ENCODE measurements around the gene SLC22A3.

SLC22A3 gene

DNA sequence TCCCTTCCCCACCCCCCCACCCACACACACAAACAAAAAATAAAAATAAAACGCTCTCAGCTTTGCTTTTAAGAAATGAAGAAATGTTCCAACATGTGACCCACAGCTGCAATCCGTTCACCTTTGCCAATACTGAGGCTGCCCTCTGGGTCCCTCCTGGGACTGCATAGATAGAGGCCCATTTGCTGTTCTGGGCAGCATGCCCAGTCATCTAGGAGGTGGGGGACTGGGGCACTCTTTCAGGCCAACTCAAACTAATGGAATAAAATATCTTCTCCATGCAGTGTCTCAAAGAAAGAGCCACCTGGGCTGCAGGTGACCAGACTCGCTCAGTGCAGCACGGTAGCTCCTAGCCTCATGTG, 79.9 kb downstream of the SLC22A3 start:
- Histone ChIP-seq H3K79me1 (replicated peaks; ENCODE audit: low read length, poor library complexity, severe bottlenecking) (no peaks in the 10 kb centered on the region), H3K4me3 (ENCODE audit: insufficient read depth in 1 of 2, low read depth in 1 of 2, low read length in 2 of 2) (no peak overlapping the region), H2BK15ac (ENCODE audit: low read depth, poor library complexity, severe bottlenecking) (no peak overlapping the region), H3K18ac (ENCODE audit: low read depth in 1 of 2, low read length in 2 of 2) (no peak overlapping the region), H3K4me1 (ENCODE audit: control insufficient read depth, insufficient read depth, low read depth, low read length) (peaks cover 5% of the 10 kb centered on the region), H4K8ac (ENCODE audit: low read length) (no peak overlapping the region), H3K4me2 (ENCODE audit: low read length, poor library complexity, severe bottlenecking) (no peak overlapping the region), H4K91ac (ENCODE audit: low read length) (no peak overlapping the region), H2AFZ (ENCODE audit: low read depth, low read length) (no peak overlapping the region), H2AK5ac (ENCODE audit: low read length, severe bottlenecking) (no peak overlapping the region), H2BK120ac (ENCODE audit: low read depth, low read length) (no peak overlapping the region), H3K27me3 (ENCODE audit: control insufficient read depth in 1 of 2, insufficient read depth in 1 of 2, low read length in 2 of 2) (no peaks in the 10 kb centered on the region), H3K9me3 (ENCODE audit: control insufficient read depth, low read length) (no peaks in the 10 kb centered on the region), H2BK5ac (ENCODE audit: low read depth, low read length, poor library complexity, severe bottlenecking) (no peak overlapping the region), H3K27ac (ENCODE audit: low read length, poor library complexity, severe bottlenecking) (no peak overlapping the region), H3K9ac (ENCODE audit: low read length) (no peak overlapping the region), H3K36me3 (ENCODE audit: control insufficient read depth in 1 of 2, insufficient read depth in 2 of 2, low read depth in 1 of 2, low read length in 2 of 2) (peaks cover 0 to 5% of the 10 kb centered on the region in 2 experiments), H3K4ac (ENCODE audit: low read depth in 1 of 2, low read length in 2 of 2) (no peak overlapping the region), H3K14ac (ENCODE audit: low read length in 2 of 2) (no peak overlapping the region), H2BK12ac (ENCODE audit: low read length in 2 of 2) (no peak overlapping the region), H3K23ac (ENCODE audit: low read length in 2 of 2) (no peak overlapping the region)
- WGBS: 75% methylated on average over 4 of the region's 4 CpGs
- DNase-seq: no peak

DNA sequence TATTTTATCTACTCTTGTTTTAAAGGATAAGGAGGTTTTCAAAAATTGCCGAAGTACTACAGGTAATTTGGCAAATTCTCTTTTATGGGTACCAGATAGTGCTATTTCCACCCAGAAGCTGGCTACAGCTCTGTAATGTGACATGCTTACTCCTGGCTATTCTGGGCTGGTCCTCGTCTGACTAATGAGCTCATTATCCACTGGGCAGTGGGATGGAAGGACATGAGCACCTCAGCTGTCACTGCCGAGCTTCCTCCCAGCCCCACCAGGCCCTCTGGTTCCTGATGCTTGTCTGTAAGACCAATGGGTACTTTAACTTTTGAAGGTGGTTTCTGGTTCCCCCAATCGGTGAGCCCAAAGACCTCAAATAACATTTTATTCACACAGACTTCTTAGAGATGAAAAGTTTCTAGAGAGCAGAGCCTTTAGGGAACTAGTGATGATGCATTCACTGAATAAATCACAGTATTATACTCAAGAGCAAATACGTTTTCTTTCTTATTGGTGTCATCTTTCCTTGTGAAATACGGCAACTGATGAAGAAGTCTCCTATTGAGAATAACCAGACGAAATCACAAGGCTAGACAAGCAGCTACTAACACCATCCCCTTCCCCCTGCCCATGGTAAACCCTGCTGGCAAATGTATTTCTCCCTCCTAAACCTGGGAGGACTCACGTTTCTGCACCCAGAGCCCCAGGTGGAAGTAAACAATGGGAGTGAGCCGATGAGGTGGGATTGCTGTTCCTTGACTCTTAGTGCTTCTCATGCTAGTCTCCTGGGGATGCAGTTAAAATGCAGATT, 80.8 kb downstream of the SLC22A3 start:
- no peak overlapping the region for H4K8ac ChIP-seq (ENCODE audit: low read length)
- no peak overlapping the region for H2AK5ac ChIP-seq (ENCODE audit: low read length, severe bottlenecking)
- WGBS: 44% methylated on average over 7 of the region's 9 CpGs

DNA sequence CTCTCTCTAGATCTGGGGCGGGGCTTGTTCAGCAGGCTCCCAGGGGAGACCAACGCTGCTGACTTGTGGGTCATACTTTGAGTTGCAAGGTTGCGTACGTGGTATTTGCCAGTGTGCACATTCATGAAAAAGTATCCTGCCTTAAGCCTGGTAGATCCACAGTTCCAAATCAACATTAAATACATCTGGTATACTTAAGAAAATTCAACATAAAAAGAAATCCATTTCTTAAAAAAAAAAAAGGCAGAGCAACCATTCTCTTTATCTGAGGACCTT, 81.4 kb downstream of the SLC22A3 start:
- Histone ChIP-seq H3K27me3 (ENCODE audit: control insufficient read depth in 1 of 2, insufficient read depth in 1 of 2, low read length in 2 of 2) (no peaks in the 10 kb centered on the region), H2BK120ac (ENCODE audit: low read depth, low read length) (no peak overlapping the region), H2AK5ac (ENCODE audit: low read length, severe bottlenecking) (no peak overlapping the region), H4K91ac (ENCODE audit: low read length) (no peak overlapping the region), H3K36me3 (ENCODE audit: control insufficient read depth in 1 of 2, insufficient read depth in 2 of 2, low read depth in 1 of 2, low read length in 2 of 2) (peaks cover 0 to 5% of the 10 kb centered on the region in 2 experiments), H3K9me3 (ENCODE audit: control insufficient read depth, low read length) (no peaks in the 10 kb centered on the region), H3K79me1 (replicated peaks; ENCODE audit: low read length, poor library complexity, severe bottlenecking) (no peaks in the 10 kb centered on the region), H3K4me3 (ENCODE audit: insufficient read depth in 1 of 2, low read depth in 1 of 2, low read length in 2 of 2) (no peak overlapping the region), H3K14ac (ENCODE audit: low read length in 2 of 2) (no peak overlapping the region), H3K9ac (ENCODE audit: low read length) (no peak overlapping the region), H2BK15ac (ENCODE audit: low read depth, poor library complexity, severe bottlenecking) (no peak overlapping the region), H3K4me2 (ENCODE audit: low read length, poor library complexity, severe bottlenecking) (no peak overlapping the region), H3K4me1 (ENCODE audit: control insufficient read depth, insufficient read depth, low read depth, low read length) (peaks cover 5% of the 10 kb centered on the region), H4K8ac (ENCODE audit: low read length) (no peak overlapping the region), H3K18ac (ENCODE audit: low read depth in 1 of 2, low read length in 2 of 2) (no peak overlapping the region), H3K27ac (ENCODE audit: low read length, poor library complexity, severe bottlenecking) (no peak overlapping the region), H3K23ac (ENCODE audit: low read length in 2 of 2) (no peak overlapping the region), H3K4ac (ENCODE audit: low read depth in 1 of 2, low read length in 2 of 2) (no peak overlapping the region), H2BK12ac (ENCODE audit: low read length in 2 of 2) (no peak overlapping the region), H2AFZ (ENCODE audit: low read depth, low read length) (no peak overlapping the region), H2BK5ac (ENCODE audit: low read depth, low read length, poor library complexity, severe bottlenecking) (no peak overlapping the region)
- DNase-seq: no peak
- 55% methylated on average over 4 of the region's 4 CpGs for WGBS

More for the DNA sequence above, 80.8 kb downstream of the SLC22A3 start:
- Histone ChIP-seq H2BK5ac (ENCODE audit: low read depth, low read length, poor library complexity, severe bottlenecking) (no peak overlapping the region), H4K91ac (ENCODE audit: low read length) (no peak overlapping the region), H3K4me3 (ENCODE audit: insufficient read depth in 1 of 2, low read depth in 1 of 2, low read length in 2 of 2) (no peak overlapping the region), H2BK12ac (ENCODE audit: low read length in 2 of 2) (no peak overlapping the region), H3K79me1 (replicated peaks; ENCODE audit: low read length, poor library complexity, severe bottlenecking) (no peaks in the 10 kb centered on the region), H2BK120ac (ENCODE audit: low read depth, low read length) (no peak overlapping the region), H3K14ac (ENCODE audit: low read length in 2 of 2) (no peak overlapping the region), H3K36me3 (ENCODE audit: control insufficient read depth in 1 of 2, insufficient read depth in 2 of 2, low read depth in 1 of 2, low read length in 2 of 2) (peaks cover 0 to 5% of the 10 kb centered on the region in 2 experiments), H3K27ac (ENCODE audit: low read length, poor library complexity, severe bottlenecking) (no peak overlapping the region), H2BK15ac (ENCODE audit: low read depth, poor library complexity, severe bottlenecking) (no peak overlapping the region), H3K4me2 (ENCODE audit: low read length, poor library complexity, severe bottlenecking) (no peak overlapping the region), H3K23ac (ENCODE audit: low read length in 2 of 2) (no peak overlapping the region), H2AFZ (ENCODE audit: low read depth, low read length) (no peak overlapping the region), H3K27me3 (ENCODE audit: control insufficient read depth in 1 of 2, insufficient read depth in 1 of 2, low read length in 2 of 2) (no peaks in the 10 kb centered on the region), H3K4ac (ENCODE audit: low read depth in 1 of 2, low read length in 2 of 2) (no peak overlapping the region), H3K9ac (ENCODE audit: low read length) (no peak overlapping the region), H3K9me3 (ENCODE audit: control insufficient read depth, low read length) (no peaks in the 10 kb centered on the region), H3K4me1 (ENCODE audit: control insufficient read depth, insufficient read depth, low read depth, low read length) (peaks cover 5% of the 10 kb centered on the region), H3K18ac (ENCODE audit: low read depth in 1 of 2, low read length in 2 of 2) (no peak overlapping the region)
- DNase-seq: no peak

DNA sequence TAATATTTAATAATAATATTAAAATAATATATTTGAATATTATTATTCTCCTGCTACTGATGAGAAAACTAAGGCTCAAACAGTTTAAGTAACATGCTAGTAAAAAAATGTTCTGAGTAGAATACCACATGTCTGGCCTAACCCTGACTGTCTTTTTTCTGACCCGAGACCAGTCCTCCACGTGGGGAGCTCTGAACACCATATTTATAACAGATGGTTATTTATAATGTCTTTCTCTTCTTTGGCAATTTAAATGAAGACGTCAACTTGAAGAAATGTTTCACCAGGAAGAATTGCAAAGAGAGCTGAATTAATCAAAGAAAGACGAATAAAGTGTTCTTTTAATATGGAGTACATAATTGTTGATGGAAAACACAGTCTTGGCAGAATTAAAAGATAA, 82.0 kb downstream of the SLC22A3 start:
- H2BK15ac ChIP-seq (ENCODE audit: low read depth, poor library complexity, severe bottlenecking): no peak overlapping the region
- no peak overlapping the region for H2BK12ac ChIP-seq (ENCODE audit: low read length in 2 of 2)
- H3K4me3 ChIP-seq (ENCODE audit: insufficient read depth in 1 of 2, low read depth in 1 of 2, low read length in 2 of 2): peak overlapping the region in 1 of 2 experiments; percentile 20
- peaks cover 0 to 5% of the 10 kb centered on the region in 2 experiments for H3K36me3 ChIP-seq (ENCODE audit: control insufficient read depth in 1 of 2, insufficient read depth in 2 of 2, low read depth in 1 of 2, low read length in 2 of 2)
- no peak overlapping the region for H3K18ac ChIP-seq (ENCODE audit: low read depth in 1 of 2, low read length in 2 of 2)
- peak overlapping the region; percentile 66 for H3K9ac ChIP-seq (ENCODE audit: low read length)
- no peak overlapping the region for H2AFZ ChIP-seq (ENCODE audit: low read depth, low read length)
- no peaks in the 10 kb centered on the region for H3K27me3 ChIP-seq (ENCODE audit: control insufficient read depth in 1 of 2, insufficient read depth in 1 of 2, low read length in 2 of 2)
- no peak overlapping the region for H3K27ac ChIP-seq (ENCODE audit: low read length, poor library complexity, severe bottlenecking)
- H3K23ac ChIP-seq (ENCODE audit: low read length in 2 of 2): no peak overlapping the region
- no peak for DNase-seq
- no peak overlapping the region for H2AK5ac ChIP-seq (ENCODE audit: low read length, severe bottlenecking)
- H3K14ac ChIP-seq (ENCODE audit: low read length in 2 of 2): no peak overlapping the region
- H2BK120ac ChIP-seq (ENCODE audit: low read depth, low read length): no peak overlapping the region
- no peak overlapping the region for H2BK5ac ChIP-seq (ENCODE audit: low read depth, low read length, poor library complexity, severe bottlenecking)
- H4K8ac ChIP-seq (ENCODE audit: low read length): no peak overlapping the region
- H4K91ac ChIP-seq (ENCODE audit: low read length): no peak overlapping the region
- H3K4me2 ChIP-seq (ENCODE audit: low read length, poor library complexity, severe bottlenecking): no peak overlapping the region
- H3K4ac ChIP-seq (ENCODE audit: low read depth in 1 of 2, low read length in 2 of 2): no peak overlapping the region
- H3K79me1 ChIP-seq (replicated peaks; ENCODE audit: low read length, poor library complexity, severe bottlenecking): no peaks in the 10 kb centered on the region
- peaks cover 5% of the 10 kb centered on the region for H3K4me1 ChIP-seq (ENCODE audit: control insufficient read depth, insufficient read depth, low read depth, low read length)
- WGBS: 90% methylated on average over 1 of the region's 4 CpGs
- no peaks in the 10 kb centered on the region for H3K9me3 ChIP-seq (ENCODE audit: control insufficient read depth, low read length)
